Activated CD4-positive, alpha-beta memory T cell treated with anti-CD3 and anti-CD28 coated beads for 36 hours (primary cell): ENCODE measurements around the gene EXD3. TPM values are rescaled to one million over a fixed set of nuclear protein-coding genes. Genes with fewer than 3 reads are reported as not detected.
"Not testable (repeated sequence)": the region's sequence is repeated elsewhere in the genome, so short reads cannot be mapped to it uniquely, and the experiment has no call there.

Experiments used
- CTCF ChIA-PET: fragments of 350-600 bp; sonication (Branson Sonifier 250); formaldehyde crosslinking; loops from one replicate; lab custom pipeline; 2021; ENCODE audit warnings: antibody characterized with exemption, inconsistent platforms; lab: Charles Lee
- POLR2A ChIA-PET: fragments of 350-600 bp; sonication (Branson Sonifier 250); formaldehyde crosslinking; loops from one replicate; lab custom pipeline; 2021; ENCODE audit warnings: antibody characterized with exemption; lab: Charles Lee
- DNase-seq: peaks from one replicate; pipeline ENCODE4 v3.0.0-alpha.2; 2020
- H3K27ac Mint-ChIP-seq: one replicate; pipeline ENCODE4 v1.8.0; 2021; ENCODE audit warnings: mixed read lengths
- H3K27me3 Mint-ChIP-seq: one replicate; pipeline ENCODE4 v1.8.0; 2021; ENCODE audit warnings: mixed read lengths
- H3K36me3 Mint-ChIP-seq: one replicate; pipeline ENCODE4 v1.8.0; 2021; ENCODE audit warnings: mixed read lengths
- H3K4me1 Mint-ChIP-seq: one replicate; pipeline ENCODE4 v1.8.0; 2021; ENCODE audit warnings: low read depth, mixed read lengths
- H3K4me3 Mint-ChIP-seq: one replicate; pipeline ENCODE4 v1.8.0; 2021; ENCODE audit warnings: mild to moderate bottlenecking, mixed read lengths
- H3K9me3 Mint-ChIP-seq: one replicate; pipeline ENCODE4 v1.8.0; 2021; ENCODE audit warnings: mixed read lengths
- intact Hi-C: fragments of 100-400 bp; cut with micrococcal nuclease; formaldehyde crosslinking; loops from one replicate; pipeline ENCODE4 v1.15.1; 2023
- total RNA-seq, 2 experiments: library from RNA; stranded (reverse); gene quantifications; one replicate each; pipeline ENCODE4 v1.2.3, GENCODE V29; 2021

Gene EXD3
- total RNA-seq, 2 experiments from 2014 or later: 13.5 to 13.6 TPM

GRCh38 chr9:137333016-137333671 lies 89.8 kb downstream of the EXD3 start:
- CTCF ChIA-PET: no interaction called here
- POLR2A ChIA-PET: no interaction called here
- no peak for DNase-seq
- peaks cover 1% of the 10 kb centered on the region for H3K27me3 Mint-ChIP-seq
- H3K27ac Mint-ChIP-seq: no peak overlapping the region
- H3K4me1 Mint-ChIP-seq: no peaks in the 10 kb centered on the region
- peaks cover 19% of the 10 kb centered on the region for H3K9me3 Mint-ChIP-seq
- H3K4me3 Mint-ChIP-seq: no peak overlapping the region
- H3K36me3 Mint-ChIP-seq: peaks cover 4% of the 10 kb centered on the region
- intact Hi-C loops: no loop called here

GRCh38 chr9:137331929-137332328 lies 91.0 kb downstream of the EXD3 start:
- Mint-ChIP-seq H3K27me3 (peaks cover 10% of the 10 kb centered on the region), H3K9me3 (peaks cover 25% of the 10 kb centered on the region), H3K4me1 (peaks cover under 1% of the 10 kb centered on the region), H3K36me3 (peaks cover 6% of the 10 kb centered on the region), H3K27ac (no peak overlapping the region), H3K4me3 (no peak overlapping the region)
- intact Hi-C loops: no loop called here
- ChIA-PET CTCF (no interaction called here), POLR2A (no interaction called here)
- no peak for DNase-seq

- Mint-ChIP-seq H3K27ac (no peak overlapping the region), H3K4me3 (no peak overlapping the region), H3K9me3 (peaks cover 18% of the 10 kb centered on the region), H3K4me1 (peaks cover 4% of the 10 kb centered on the region), H3K36me3 (peaks cover 7% of the 10 kb centered on the region), H3K27me3 (peaks cover 22% of the 10 kb centered on the region)
- no peak for DNase-seq
- ChIA-PET POLR2A (no interaction called here), CTCF (no interaction called here)
- intact Hi-C loops: no loop called here
Observed at GRCh38 chr9:137330689-137331088, 92.3 kb downstream of the EXD3 start.

GRCh38 chr9:137329590-137329989 lies 93.4 kb downstream of the EXD3 start:
- intact Hi-C loops, POLR2A ChIA-PET, H3K27ac Mint-ChIP-seq, CTCF ChIA-PET, H3K4me1 Mint-ChIP-seq, H3K4me3 Mint-ChIP-seq, H3K36me3 Mint-ChIP-seq, DNase-seq: not testable (repeated sequence)
- H3K27me3 Mint-ChIP-seq: peaks cover 27% of the 10 kb centered on the region
- H3K9me3 Mint-ChIP-seq: peaks cover 17% of the 10 kb centered on the region

GRCh38 chr9:137327641-137328550 lies 95.1 kb downstream of the EXD3 start:
- intact Hi-C loops, H3K36me3 Mint-ChIP-seq, DNase-seq, CTCF ChIA-PET, H3K4me1 Mint-ChIP-seq, POLR2A ChIA-PET, H3K4me3 Mint-ChIP-seq: not testable (repeated sequence)
- H3K27ac Mint-ChIP-seq: peak overlapping the region; percentile 39
- peaks cover 17% of the 10 kb centered on the region for H3K9me3 Mint-ChIP-seq
- peaks cover 30% of the 10 kb centered on the region for H3K27me3 Mint-ChIP-seq

GRCh38 chr9:137326445-137327065 lies 96.4 kb downstream of the EXD3 start:
- H3K36me3 Mint-ChIP-seq: peaks cover 7% of the 10 kb centered on the region
- ChIA-PET CTCF (no interaction called here), POLR2A (no interaction called here)
- peak overlapping the region; percentile 16 for H3K4me3 Mint-ChIP-seq
- peak; percentile 10 for DNase-seq
- intact Hi-C loops: no loop called here
- no peak overlapping the region for H3K27ac Mint-ChIP-seq
- H3K4me1 Mint-ChIP-seq: peaks cover 4% of the 10 kb centered on the region
- peaks cover 34% of the 10 kb centered on the region for H3K27me3 Mint-ChIP-seq
- H3K9me3 Mint-ChIP-seq: peaks cover 17% of the 10 kb centered on the region

- H3K36me3 Mint-ChIP-seq: peaks cover 7% of the 10 kb centered on the region
- POLR2A ChIA-PET: no interaction called here
- H3K4me3 Mint-ChIP-seq: no peak overlapping the region
- no peak for DNase-seq
- no peak overlapping the region for H3K27ac Mint-ChIP-seq
- intact Hi-C loops: no loop called here
- H3K4me1 Mint-ChIP-seq: peaks cover 4% of the 10 kb centered on the region
- CTCF ChIA-PET: interaction anchor here (1.5 kb wide), 1 partner anchor 24 kb away, joined by 6 read pairs; the partner anchor contains the start of gene NRARP
- peaks cover 17% of the 10 kb centered on the region for H3K9me3 Mint-ChIP-seq
- peaks cover 34% of the 10 kb centered on the region for H3K27me3 Mint-ChIP-seq
Observed at GRCh38 chr9:137325799-137326198, 97.2 kb downstream of the EXD3 start.

GRCh38 chr9:137325124-137325523 lies 97.8 kb downstream of the EXD3 start:
- Mint-ChIP-seq H3K27ac (no peak overlapping the region), H3K4me1 (peaks cover 9% of the 10 kb centered on the region), H3K4me3 (no peak overlapping the region), H3K27me3 (peaks cover 34% of the 10 kb centered on the region), H3K9me3 (peaks cover 17% of the 10 kb centered on the region), H3K36me3 (peaks cover 7% of the 10 kb centered on the region)
- no peak for DNase-seq
- intact Hi-C loops: no loop called here
- ChIA-PET CTCF (interaction anchor here (1.5 kb wide), 1 partner anchor 23 kb away, joined by 6 read pairs; the partner anchor contains the start of gene NRARP), POLR2A (no interaction called here)

- no peak overlapping the region for H3K27ac Mint-ChIP-seq
- H3K9me3 Mint-ChIP-seq: peaks cover 17% of the 10 kb centered on the region
- peaks cover 9% of the 10 kb centered on the region for H3K4me1 Mint-ChIP-seq
- peaks cover 34% of the 10 kb centered on the region for H3K27me3 Mint-ChIP-seq
- intact Hi-C loops: no loop called here
- H3K4me3 Mint-ChIP-seq: no peak overlapping the region
- CTCF ChIA-PET: interaction anchor here (0.6 kb wide), 1 partner anchor 22 kb away, joined by 3 read pairs; the partner anchor contains the start of gene NRARP
- POLR2A ChIA-PET: no interaction called here
- no peak for DNase-seq
- H3K36me3 Mint-ChIP-seq: peaks cover 7% of the 10 kb centered on the region
Observed at GRCh38 chr9:137323531-137324331, 99.2 kb downstream of the EXD3 start.

- H3K36me3 Mint-ChIP-seq: peaks cover 2% of the 10 kb centered on the region
- H3K9me3 Mint-ChIP-seq: peaks cover 2% of the 10 kb centered on the region
- ChIA-PET POLR2A (no interaction called here), CTCF (interaction anchor here (1.4 kb wide), 1 partner anchor 20 kb away, joined by 5 read pairs; the partner anchor contains the start of gene NRARP)
- H3K27ac Mint-ChIP-seq: no peak overlapping the region
- H3K27me3 Mint-ChIP-seq: peaks cover 23% of the 10 kb centered on the region
- H3K4me3 Mint-ChIP-seq: no peak overlapping the region
- intact Hi-C loops: no loop called here
- H3K4me1 Mint-ChIP-seq: peaks cover 8% of the 10 kb centered on the region
- DNase-seq: no peak
Observed at GRCh38 chr9:137321726-137322361, 101.1 kb downstream of the EXD3 start.
